ENCODE data around the gene SULF2.

The SULF2 gene

GRCh38 chr20:47648943-47649342, 136.3 kb downstream of the SULF2 start:
- Histone ChIP-seq H3K27me3 (ENCODE audit: control insufficient read depth, insufficient read depth, low read length) (no peaks in the 10 kb centered on the region), H3K4me1 (ENCODE audit: control insufficient read depth, insufficient read depth, low read length) (peaks cover 4% of the 10 kb centered on the region; the same call in 1 of the 2 replicates), H3K4me3 (ENCODE audit: low read length) (no peak overlapping the region), H3K36me3 (ENCODE audit: control insufficient read depth, insufficient read depth, low read length) (no peaks in the 10 kb centered on the region; the same call in 1 of the 2 replicates), H3K27ac (ENCODE audit: low read length) (peak overlapping the region; percentile 58), H3K9me3 (ENCODE audit: control insufficient read depth, insufficient read depth, low read length) (no peaks in the 10 kb centered on the region)
- peak; percentile 43 for DNase-seq (ENCODE audit: low read depth, low spot score)
- WGBS (ENCODE audit: insufficient coverage, insufficient read length) = no CpG with 5 or more reads among the region's 6 CpGs

GRCh38 chr20:47647994-47648393, 137.3 kb downstream of the SULF2 start:
- Histone ChIP-seq H3K4me3 (ENCODE audit: low read length) (no peak overlapping the region), H3K27ac (ENCODE audit: low read length) (no peak overlapping the region), H3K9me3 (ENCODE audit: control insufficient read depth, insufficient read depth, low read length) (no peaks in the 10 kb centered on the region), H3K27me3 (ENCODE audit: control insufficient read depth, insufficient read depth, low read length) (no peaks in the 10 kb centered on the region), H3K36me3 (ENCODE audit: control insufficient read depth, insufficient read depth, low read length) (no peaks in the 10 kb centered on the region; the same call in 1 of the 2 replicates), H3K4me1 (ENCODE audit: control insufficient read depth, insufficient read depth, low read length) (peaks cover 2% of the 10 kb centered on the region; the same call in 1 of the 2 replicates)
- no peak for DNase-seq (ENCODE audit: low read depth, low spot score)
- WGBS (ENCODE audit: insufficient coverage, insufficient read length) = no CpG with 5 or more reads among the region's 7 CpGs

GRCh38 chr20:47645632-47646031, 139.6 kb downstream of the SULF2 start:
- Histone ChIP-seq H3K27ac (ENCODE audit: low read length) (no peak overlapping the region), H3K36me3 (ENCODE audit: control insufficient read depth, insufficient read depth, low read length) (peaks cover 3% of the 10 kb centered on the region; the same call in 1 of the 2 replicates), H3K9me3 (ENCODE audit: control insufficient read depth, insufficient read depth, low read length) (no peaks in the 10 kb centered on the region), H3K4me1 (ENCODE audit: control insufficient read depth, insufficient read depth, low read length) (peaks cover 2% of the 10 kb centered on the region; the same call in 1 of the 2 replicates), H3K27me3 (ENCODE audit: control insufficient read depth, insufficient read depth, low read length) (no peaks in the 10 kb centered on the region), H3K4me3 (ENCODE audit: low read length) (no peak overlapping the region)
- no CpG with 5 or more reads among the region's 2 CpGs for WGBS (ENCODE audit: insufficient coverage, insufficient read length)
- no peak for DNase-seq (ENCODE audit: low read depth, low spot score)

GRCh38 chr20:47642624-47643023, 142.7 kb downstream of the SULF2 start:
- Histone ChIP-seq H3K4me3 (ENCODE audit: low read length) (no peak overlapping the region), H3K36me3 (ENCODE audit: control insufficient read depth, insufficient read depth, low read length) (peaks cover 3% of the 10 kb centered on the region; the same call in 1 of the 2 replicates), H3K9me3 (ENCODE audit: control insufficient read depth, insufficient read depth, low read length) (no peaks in the 10 kb centered on the region), H3K27me3 (ENCODE audit: control insufficient read depth, insufficient read depth, low read length) (no peaks in the 10 kb centered on the region), H3K4me1 (ENCODE audit: control insufficient read depth, insufficient read depth, low read length) (no peaks in the 10 kb centered on the region), H3K27ac (ENCODE audit: low read length) (no peak overlapping the region)
- DNase-seq (ENCODE audit: low read depth, low spot score) = no peak
- no CpG with 5 or more reads among the region's 4 CpGs for WGBS (ENCODE audit: insufficient coverage, insufficient read length)

- Histone ChIP-seq H3K36me3 (ENCODE audit: control insufficient read depth, insufficient read depth, low read length) (peaks cover 3% of the 10 kb centered on the region; the same call in 1 of the 2 replicates), H3K27me3 (ENCODE audit: control insufficient read depth, insufficient read depth, low read length) (no peaks in the 10 kb centered on the region), H3K4me1 (ENCODE audit: control insufficient read depth, insufficient read depth, low read length) (no peaks in the 10 kb centered on the region), H3K9me3 (ENCODE audit: control insufficient read depth, insufficient read depth, low read length) (no peaks in the 10 kb centered on the region), H3K27ac (ENCODE audit: low read length) (no peak overlapping the region), H3K4me3 (ENCODE audit: low read length) (no peak overlapping the region)
- no CpG with 5 or more reads among the region's 4 CpGs for WGBS (ENCODE audit: insufficient coverage, insufficient read length)
- no peak for DNase-seq (ENCODE audit: low read depth, low spot score)
Observed at GRCh38 chr20:47642118-47642517, 143.2 kb downstream of the SULF2 start.

GRCh38 chr20:47638851-47639250, 146.4 kb downstream of the SULF2 start:
- no peaks in the 10 kb centered on the region for H3K27me3 ChIP-seq (ENCODE audit: control insufficient read depth, insufficient read depth, low read length)
- H3K4me1 ChIP-seq (ENCODE audit: control insufficient read depth, insufficient read depth, low read length) = no peaks in the 10 kb centered on the region
- no peaks in the 10 kb centered on the region for H3K9me3 ChIP-seq (ENCODE audit: control insufficient read depth, insufficient read depth, low read length)
- no peak overlapping the region for H3K27ac ChIP-seq (ENCODE audit: low read length)
- 100% methylated on average over 1 of the region's 4 CpGs for WGBS (ENCODE audit: insufficient coverage, insufficient read length)
- no peak overlapping the region for H3K4me3 ChIP-seq (ENCODE audit: low read length)
- no peak for DNase-seq (ENCODE audit: low read depth, low spot score)
- peaks cover 7% of the 10 kb centered on the region for H3K36me3 ChIP-seq (ENCODE audit: control insufficient read depth, insufficient read depth, low read length)

GRCh38 chr20:47635256-47635655, 150.0 kb downstream of the SULF2 start:
- Histone ChIP-seq H3K4me1 (ENCODE audit: control insufficient read depth, insufficient read depth, low read length) (no peaks in the 10 kb centered on the region), H3K9me3 (ENCODE audit: control insufficient read depth, insufficient read depth, low read length) (no peaks in the 10 kb centered on the region), H3K4me3 (ENCODE audit: low read length) (no peak overlapping the region), H3K27me3 (ENCODE audit: control insufficient read depth, insufficient read depth, low read length) (no peaks in the 10 kb centered on the region), H3K36me3 (ENCODE audit: control insufficient read depth, insufficient read depth, low read length) (peaks cover 4% of the 10 kb centered on the region), H3K27ac (ENCODE audit: low read length) (no peak overlapping the region)
- DNase-seq (ENCODE audit: low read depth, low spot score) = no peak
- whole genome bisulfite sequencing (ENCODE audit: insufficient coverage, insufficient read length) = no CpG with 5 or more reads among the region's 4 CpGs

GRCh38 chr20:47631078-47631477, 154.2 kb downstream of the SULF2 start:
- Histone ChIP-seq H3K4me3 (ENCODE audit: low read length) (no peak overlapping the region), H3K4me1 (ENCODE audit: control insufficient read depth, insufficient read depth, low read length) (no peaks in the 10 kb centered on the region), H3K9me3 (ENCODE audit: control insufficient read depth, insufficient read depth, low read length) (no peaks in the 10 kb centered on the region), H3K36me3 (ENCODE audit: control insufficient read depth, insufficient read depth, low read length) (peaks cover 4% of the 10 kb centered on the region), H3K27ac (ENCODE audit: low read length) (no peak overlapping the region), H3K27me3 (ENCODE audit: control insufficient read depth, insufficient read depth, low read length) (no peaks in the 10 kb centered on the region)
- DNase-seq (ENCODE audit: low read depth, low spot score) = no peak

- no peak overlapping the region for H3K27ac ChIP-seq (ENCODE audit: low read length)
- H3K4me1 ChIP-seq (ENCODE audit: control insufficient read depth, insufficient read depth, low read length) = no peaks in the 10 kb centered on the region
- WGBS (ENCODE audit: insufficient coverage, insufficient read length) = no CpG with 5 or more reads among the region's 2 CpGs
- H3K36me3 ChIP-seq (ENCODE audit: control insufficient read depth, insufficient read depth, low read length) = no peaks in the 10 kb centered on the region
- no peak for DNase-seq (ENCODE audit: low read depth, low spot score)
- no peaks in the 10 kb centered on the region for H3K9me3 ChIP-seq (ENCODE audit: control insufficient read depth, insufficient read depth, low read length)
- H3K27me3 ChIP-seq (ENCODE audit: control insufficient read depth, insufficient read depth, low read length) = no peaks in the 10 kb centered on the region
- H3K4me3 ChIP-seq (ENCODE audit: low read length) = no peak overlapping the region
Observed at GRCh38 chr20:47629907-47630306, 155.4 kb downstream of the SULF2 start.

- no peaks in the 10 kb centered on the region for H3K36me3 ChIP-seq (ENCODE audit: control insufficient read depth, insufficient read depth, low read length)
Observed at GRCh38 chr20:47627540-47627939, 157.7 kb downstream of the SULF2 start.

GRCh38 chr20:47623206-47623605, 162.1 kb downstream of the SULF2 start:
- no peaks in the 10 kb centered on the region for H3K9me3 ChIP-seq (ENCODE audit: control insufficient read depth, insufficient read depth, low read length)
- no peak for DNase-seq (ENCODE audit: low read depth, low spot score)
- no peak overlapping the region for H3K27ac ChIP-seq (ENCODE audit: low read length)
- H3K4me3 ChIP-seq (ENCODE audit: low read length) = no peak overlapping the region
- no peaks in the 10 kb centered on the region for H3K27me3 ChIP-seq (ENCODE audit: control insufficient read depth, insufficient read depth, low read length)
- no CpG with 5 or more reads among the region's 2 CpGs for WGBS (ENCODE audit: insufficient coverage, insufficient read length)
- H3K4me1 ChIP-seq (ENCODE audit: control insufficient read depth, insufficient read depth, low read length) = no peaks in the 10 kb centered on the region
- no peaks in the 10 kb centered on the region for H3K36me3 ChIP-seq (ENCODE audit: control insufficient read depth, insufficient read depth, low read length)

More at GRCh38 chr20:47627540-47627939, 157.7 kb downstream of the SULF2 start:
- WGBS (ENCODE audit: insufficient coverage, insufficient read length) = no CpG with 5 or more reads among the region's 4 CpGs
- H3K4me1 ChIP-seq (ENCODE audit: control insufficient read depth, insufficient read depth, low read length) = no peaks in the 10 kb centered on the region
- H3K27me3 ChIP-seq (ENCODE audit: control insufficient read depth, insufficient read depth, low read length) = no peaks in the 10 kb centered on the region
- no peak overlapping the region for H3K4me3 ChIP-seq (ENCODE audit: low read length)
- H3K27ac ChIP-seq (ENCODE audit: low read length) = no peak overlapping the region
- DNase-seq (ENCODE audit: low read depth, low spot score) = no peak
- H3K9me3 ChIP-seq (ENCODE audit: control insufficient read depth, insufficient read depth, low read length) = no peaks in the 10 kb centered on the region
